ENCODE data around the gene SEMA6A. TPM values are rescaled to one million over a fixed set of nuclear protein-coding genes. Genes with fewer than 3 reads are reported as not detected.

Gene SEMA6A
- polyA plus RNA-seq, 1 donor (not counting 4 experiments of a cell fraction or from before 2014, with no cell fraction given), result 0.68 TPM

DNA sequence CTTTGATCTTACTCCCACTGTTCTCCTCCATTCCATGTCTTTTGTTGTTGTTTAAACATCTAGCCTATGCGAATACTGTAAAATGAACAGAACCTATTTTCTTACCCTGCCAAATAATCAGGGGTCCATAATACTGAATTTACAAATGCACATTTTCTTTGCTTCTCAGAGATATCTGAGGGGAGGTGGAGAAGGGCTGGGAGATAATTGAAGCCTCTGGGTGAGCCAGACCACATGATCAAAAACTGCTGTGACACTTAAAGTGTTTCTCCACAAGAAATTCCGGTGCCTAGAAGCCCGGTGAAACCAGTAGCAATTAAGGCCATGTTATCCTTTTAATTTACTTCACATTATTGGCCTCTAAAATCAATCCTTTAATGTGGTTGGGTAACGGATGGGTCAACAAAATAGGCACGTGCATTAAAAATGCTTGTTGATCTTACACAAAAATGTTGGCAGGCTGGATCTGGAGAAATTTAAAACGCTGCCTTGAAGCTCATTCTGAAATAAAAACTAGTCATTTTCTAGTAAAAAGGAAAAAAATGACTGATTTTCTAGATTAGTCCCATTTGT lies 10.8 kb downstream of the SEMA6A start:
- H3K79me2 ChIP-seq (ENCODE audit: control insufficient read depth, insufficient read depth, low read length), result no peaks in the 10 kb centered on the region
- H3K36me3 ChIP-seq (ENCODE audit: control insufficient read depth in 2 of 2, extremely low read depth in 1 of 2, insufficient read depth in 2 of 2, low read length in 2 of 2), result no peaks in the 10 kb centered on the region
- no peaks in the 10 kb centered on the region for H3K9me1 ChIP-seq (ENCODE audit: control insufficient read depth, extremely low read depth, insufficient read depth, low read length)
- no peaks in the 10 kb centered on the region for H3K4me1 ChIP-seq (ENCODE audit: control insufficient read depth, extremely low read depth, insufficient read depth, low read length)
- no peak for FAIRE-seq
- no peak overlapping the region for H3K27ac ChIP-seq (ENCODE audit: control insufficient read depth, insufficient read depth, low read length)
- no peak overlapping the region for H3K4me3 ChIP-seq (ENCODE audit: control insufficient read depth in 2 of 3, extremely low read depth in 1 of 3, insufficient read depth in 2 of 3, low read depth in 1 of 3, low read length in 3 of 3)
- H3K27me3 ChIP-seq (ENCODE audit: control insufficient read depth, extremely low read depth, insufficient read depth, low read length), result no peaks in the 10 kb centered on the region
- H2AFZ ChIP-seq (ENCODE audit: control insufficient read depth, low read length), result no peak overlapping the region
- no peak for TF ChIP-seq EZH2 (IDR thresholded peaks at IDR 0.05; ENCODE audit: low read length)
- TF ChIP-seq, protein P1, sequence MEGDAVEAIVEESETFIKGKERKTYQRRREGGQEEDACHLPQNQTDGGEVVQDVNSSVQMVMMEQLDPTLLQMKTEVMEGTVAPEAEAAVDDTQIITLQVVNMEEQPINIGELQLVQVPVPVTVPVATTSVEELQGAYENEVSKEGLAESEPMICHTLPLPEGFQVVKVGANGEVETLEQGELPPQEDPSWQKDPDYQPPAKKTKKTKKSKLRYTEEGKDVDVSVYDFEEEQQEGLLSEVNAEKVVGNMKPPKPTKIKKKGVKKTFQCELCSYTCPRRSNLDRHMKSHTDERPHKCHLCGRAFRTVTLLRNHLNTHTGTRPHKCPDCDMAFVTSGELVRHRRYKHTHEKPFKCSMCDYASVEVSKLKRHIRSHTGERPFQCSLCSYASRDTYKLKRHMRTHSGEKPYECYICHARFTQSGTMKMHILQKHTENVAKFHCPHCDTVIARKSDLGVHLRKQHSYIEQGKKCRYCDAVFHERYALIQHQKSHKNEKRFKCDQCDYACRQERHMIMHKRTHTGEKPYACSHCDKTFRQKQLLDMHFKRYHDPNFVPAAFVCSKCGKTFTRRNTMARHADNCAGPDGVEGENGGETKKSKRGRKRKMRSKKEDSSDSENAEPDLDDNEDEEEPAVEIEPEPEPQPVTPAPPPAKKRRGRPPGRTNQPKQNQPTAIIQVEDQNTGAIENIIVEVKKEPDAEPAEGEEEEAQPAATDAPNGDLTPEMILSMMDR (optimal IDR thresholded peaks at IDR 0.05 in 1 of 3, IDR thresholded peaks at IDR 0.05 in 1 of 3, conservative IDR thresholded peaks at IDR 0.05 in 1 of 3; ENCODE audit: extremely low read depth in 1 of 3, insufficient read depth in 2 of 3, low read length in 3 of 3), result no peak
- H3K9me3 ChIP-seq (ENCODE audit: control insufficient read depth, low read depth, low read length), result no peaks in the 10 kb centered on the region
- DNase-seq (ENCODE audit: low read depth, low spot score), result no peak
- no peak overlapping the region for H3K4me2 ChIP-seq (ENCODE audit: control insufficient read depth, extremely low read depth, insufficient read depth, low read depth, low read length)
- H3K9ac ChIP-seq (ENCODE audit: control insufficient read depth, extremely low read depth, insufficient read depth, low read length), result no peak overlapping the region
- no peaks in the 10 kb centered on the region for H4K20me1 ChIP-seq (ENCODE audit: control insufficient read depth, extremely low read depth, insufficient read depth, low read length)
- dilution Hi-C loops (cut with MboI; ENCODE audit: extremely low pct_ligation_motif_present, low sequenced_read_pairs), result no loop called here

GRCh38 chr5:116562669-116563068 lies 12.0 kb downstream of the SEMA6A start:
- dilution Hi-C loops (cut with MboI; ENCODE audit: extremely low pct_ligation_motif_present, low sequenced_read_pairs), result no loop called here
- no peak overlapping the region for H2AFZ ChIP-seq (ENCODE audit: control insufficient read depth, low read length)
- no peak overlapping the region for H3K4me3 ChIP-seq (ENCODE audit: control insufficient read depth in 2 of 3, extremely low read depth in 1 of 3, insufficient read depth in 2 of 3, low read depth in 1 of 3, low read length in 3 of 3)
- H3K9me1 ChIP-seq (ENCODE audit: control insufficient read depth, extremely low read depth, insufficient read depth, low read length), result no peaks in the 10 kb centered on the region
- H3K9ac ChIP-seq (ENCODE audit: control insufficient read depth, extremely low read depth, insufficient read depth, low read length), result no peak overlapping the region
- no peaks in the 10 kb centered on the region for H3K9me3 ChIP-seq (ENCODE audit: control insufficient read depth, low read depth, low read length)
- no peak overlapping the region for H3K27ac ChIP-seq (ENCODE audit: control insufficient read depth, insufficient read depth, low read length)
- no peak for TF ChIP-seq EZH2 (IDR thresholded peaks at IDR 0.05; ENCODE audit: low read length)
- TF ChIP-seq, protein P1 (optimal IDR thresholded peaks at IDR 0.05 in 1 of 3, IDR thresholded peaks at IDR 0.05 in 1 of 3, conservative IDR thresholded peaks at IDR 0.05 in 1 of 3; ENCODE audit: extremely low read depth in 1 of 3, insufficient read depth in 2 of 3, low read length in 3 of 3), result no peak
- DNase-seq (ENCODE audit: low read depth, low spot score) (no peak), FAIRE-seq (no peak)
- H3K79me2 ChIP-seq (ENCODE audit: control insufficient read depth, insufficient read depth, low read length), result no peaks in the 10 kb centered on the region
- no peaks in the 10 kb centered on the region for H3K36me3 ChIP-seq (ENCODE audit: control insufficient read depth in 2 of 2, extremely low read depth in 1 of 2, insufficient read depth in 2 of 2, low read length in 2 of 2)
- no peak overlapping the region for H3K4me2 ChIP-seq (ENCODE audit: control insufficient read depth, extremely low read depth, insufficient read depth, low read depth, low read length)
- no peaks in the 10 kb centered on the region for H3K27me3 ChIP-seq (ENCODE audit: control insufficient read depth, extremely low read depth, insufficient read depth, low read length)
- H3K4me1 ChIP-seq (ENCODE audit: control insufficient read depth, extremely low read depth, insufficient read depth, low read length), result no peaks in the 10 kb centered on the region
- no peaks in the 10 kb centered on the region for H4K20me1 ChIP-seq (ENCODE audit: control insufficient read depth, extremely low read depth, insufficient read depth, low read length)
